ENCODE measurements around the gene DNAAF9.

GRCh38 chr20:3374296-3374695, 33.2 kb downstream of the DNAAF9 start:
- no peak for TF ChIP-seq CTCF (IDR thresholded peaks at IDR 0.05)
- no peak for TF ChIP-seq POLR2A (IDR thresholded peaks at IDR 0.05)
- no peak for TF ChIP-seq EP300 (IDR thresholded peaks at IDR 0.05)
